Upper lobe of right lung (tissue), 1 donor: ENCODE data around the gene ZNF823. TPM values are rescaled to one million over a fixed set of nuclear protein-coding genes. Genes with fewer than 3 reads are reported as not detected.

Experiments
- ATAC-seq: fragments of 200-7000 bp; cut with Tn5 transposase; one replicate; pipeline ENCODE4 v1.9.1; 2020; ENCODE audit warnings: mild to moderate bottlenecking, moderate library complexity
- DNase-seq: peaks from one replicate; pipeline ENCODE4 v3.0.0-alpha.2; 2020
- H3K27ac ChIP-seq: fragments of 200-600 bp; one replicate; pipeline ENCODE4 v1.8.0; 2022
- H3K27me3 ChIP-seq: fragments of 200-600 bp; one replicate; pipeline ENCODE4 v1.8.0; 2022; ENCODE audit warnings: mild to moderate bottlenecking
- H3K36me3 ChIP-seq: fragments of 200-600 bp; one replicate; pipeline ENCODE4 v1.8.0; 2022
- H3K4me1 ChIP-seq: fragments of 200-600 bp; one replicate; pipeline ENCODE4 v1.8.0; 2022
- H3K4me3 ChIP-seq: fragments of 200-600 bp; one replicate; pipeline ENCODE4 v1.8.0; 2022; ENCODE audit warnings: mild to moderate bottlenecking
- H3K9me3 ChIP-seq: fragments of 200-600 bp; one replicate; pipeline ENCODE4 v1.8.0; 2022
- intact Hi-C: fragments of 100-400 bp; cut with DNase I; formaldehyde crosslinking; loops from one replicate; pipeline ENCODE4 v1.11.0; 2022
- total RNA-seq: library from RNA; stranded (reverse); fragmentation: NEBNext Ultra II Directional; extraction: Animal tissue kit (Norgen Biotek cat#: 25700); gene quantifications from one replicate; pipeline ENCODE4 v1.2.1, GENCODE V29; 2021
- TF ChIP-seq, protein P1 (sequence below): fragments of 200-600 bp; IDR thresholded peaks from one replicate; pipeline ENCODE4 v1.8.0; 2022; ENCODE audit warnings: antibody characterized with exemption
- donor health status: DM: no; HTN: yes; CAD: no; lungs with severe emphysema.

The ZNF823 gene
- total RNA-seq, 1 donor from 2014 or later, result 5.6 TPM

DNA sequence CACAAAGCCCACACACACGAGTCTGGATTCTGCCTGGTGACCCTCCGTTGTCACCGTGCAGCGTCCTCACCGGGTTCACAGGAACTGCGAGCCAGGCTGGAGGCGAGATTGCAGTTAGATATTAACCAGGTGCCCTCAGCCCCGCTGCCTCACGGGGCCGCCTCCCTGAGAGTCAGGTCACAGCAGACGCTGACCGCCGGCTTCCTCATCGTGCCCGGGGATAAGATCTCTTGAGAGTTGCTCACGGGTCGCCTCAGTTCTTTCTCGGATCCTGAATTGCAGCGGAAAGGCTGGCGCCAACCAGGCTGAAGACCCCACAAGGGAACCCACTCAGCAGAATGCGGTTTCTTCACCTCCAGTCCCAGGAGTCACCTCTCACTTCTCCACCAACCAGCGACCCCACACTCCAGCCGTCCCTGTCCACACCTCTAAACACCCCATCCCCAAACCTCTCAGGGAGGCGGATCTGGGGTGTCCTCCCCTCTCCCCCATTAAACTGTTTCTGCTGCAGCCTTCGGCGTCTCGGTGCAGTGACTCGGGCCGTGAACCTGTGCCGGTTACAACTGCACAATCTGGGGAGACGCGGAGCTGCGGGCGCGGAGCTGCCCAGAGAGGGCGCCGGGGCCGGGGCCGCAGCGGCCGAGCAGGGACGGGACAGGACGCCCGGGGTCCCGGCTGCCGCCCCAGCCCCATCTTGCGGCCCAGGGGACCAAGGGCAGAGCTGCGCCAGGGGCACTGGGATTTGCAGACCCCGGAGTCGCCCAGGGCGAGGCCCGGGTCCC lies 591 bp downstream of the ZNF823 start:
- peak overlapping the region; percentile 77 for H3K27ac ChIP-seq
- TF ChIP-seq, protein P1, sequence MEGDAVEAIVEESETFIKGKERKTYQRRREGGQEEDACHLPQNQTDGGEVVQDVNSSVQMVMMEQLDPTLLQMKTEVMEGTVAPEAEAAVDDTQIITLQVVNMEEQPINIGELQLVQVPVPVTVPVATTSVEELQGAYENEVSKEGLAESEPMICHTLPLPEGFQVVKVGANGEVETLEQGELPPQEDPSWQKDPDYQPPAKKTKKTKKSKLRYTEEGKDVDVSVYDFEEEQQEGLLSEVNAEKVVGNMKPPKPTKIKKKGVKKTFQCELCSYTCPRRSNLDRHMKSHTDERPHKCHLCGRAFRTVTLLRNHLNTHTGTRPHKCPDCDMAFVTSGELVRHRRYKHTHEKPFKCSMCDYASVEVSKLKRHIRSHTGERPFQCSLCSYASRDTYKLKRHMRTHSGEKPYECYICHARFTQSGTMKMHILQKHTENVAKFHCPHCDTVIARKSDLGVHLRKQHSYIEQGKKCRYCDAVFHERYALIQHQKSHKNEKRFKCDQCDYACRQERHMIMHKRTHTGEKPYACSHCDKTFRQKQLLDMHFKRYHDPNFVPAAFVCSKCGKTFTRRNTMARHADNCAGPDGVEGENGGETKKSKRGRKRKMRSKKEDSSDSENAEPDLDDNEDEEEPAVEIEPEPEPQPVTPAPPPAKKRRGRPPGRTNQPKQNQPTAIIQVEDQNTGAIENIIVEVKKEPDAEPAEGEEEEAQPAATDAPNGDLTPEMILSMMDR, result peak; percentile 10
- H3K36me3 ChIP-seq, result no peaks in the 10 kb centered on the region
- peak; percentile 53 for ATAC-seq
- peak overlapping the region; percentile 70 for H3K4me3 ChIP-seq
- intact Hi-C loops, result no loop called here
- peaks cover 16% of the 10 kb centered on the region for H3K4me1 ChIP-seq
- peak; percentile 86 for DNase-seq
- H3K27me3 ChIP-seq, result no peaks in the 10 kb centered on the region
- no peaks in the 10 kb centered on the region for H3K9me3 ChIP-seq

DNA sequence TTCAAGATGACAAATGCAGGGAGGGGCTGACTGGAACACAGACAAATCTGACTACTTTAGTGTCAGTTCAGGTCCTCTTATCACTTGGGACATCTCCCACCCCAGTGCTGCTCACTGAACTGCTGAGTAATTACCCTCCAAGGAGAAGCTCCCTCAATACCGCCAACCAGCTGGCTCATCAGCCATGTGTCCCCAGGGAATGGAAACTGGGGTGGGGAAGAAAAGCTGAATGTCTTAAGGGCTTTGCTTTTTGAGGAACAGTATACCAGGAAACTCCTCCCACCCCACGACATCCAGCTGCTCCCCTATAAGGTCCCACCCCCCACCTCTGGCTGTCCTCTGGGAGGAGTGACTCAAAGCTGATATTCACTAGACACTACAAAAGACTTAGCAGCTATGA lies 2.0 kb downstream of the ZNF823 start:
- TF ChIP-seq, protein P1, result no peak
- Histone ChIP-seq H3K27me3 (no peaks in the 10 kb centered on the region), H3K27ac (no peak overlapping the region), H3K4me1 (peaks cover 16% of the 10 kb centered on the region), H3K4me3 (no peak overlapping the region), H3K9me3 (no peaks in the 10 kb centered on the region), H3K36me3 (no peaks in the 10 kb centered on the region)
- intact Hi-C loops, result no loop called here
- ATAC-seq (no peak), DNase-seq (no peak)

DNA sequence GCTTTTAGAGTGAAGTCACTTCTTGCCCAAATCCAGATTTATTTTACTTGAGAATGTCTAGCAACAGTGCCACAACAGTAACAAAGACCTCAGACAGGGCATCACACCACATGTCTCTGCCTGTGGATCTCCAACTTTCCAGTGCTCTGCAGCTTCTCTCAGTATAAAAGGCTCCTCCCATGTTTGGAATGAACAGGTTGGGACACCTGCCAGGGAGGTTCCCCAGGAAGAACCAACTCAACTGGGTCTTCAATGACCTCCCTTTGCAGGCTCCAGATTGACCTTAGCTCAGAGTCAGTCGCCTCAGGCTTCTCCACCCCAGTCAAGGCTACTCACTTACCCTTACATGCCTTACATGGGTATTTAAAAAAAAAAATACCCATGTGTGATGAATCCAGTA lies 3.4 kb downstream of the ZNF823 start:
- intact Hi-C loops, result no loop called here
- Histone ChIP-seq H3K36me3 (peaks cover 7% of the 10 kb centered on the region), H3K4me1 (peaks cover 16% of the 10 kb centered on the region), H3K9me3 (no peaks in the 10 kb centered on the region), H3K27me3 (no peaks in the 10 kb centered on the region), H3K4me3 (no peak overlapping the region), H3K27ac (no peak overlapping the region)
- TF ChIP-seq, protein P1, result no peak
- DNase-seq, result no peak
- no peak for ATAC-seq

DNA sequence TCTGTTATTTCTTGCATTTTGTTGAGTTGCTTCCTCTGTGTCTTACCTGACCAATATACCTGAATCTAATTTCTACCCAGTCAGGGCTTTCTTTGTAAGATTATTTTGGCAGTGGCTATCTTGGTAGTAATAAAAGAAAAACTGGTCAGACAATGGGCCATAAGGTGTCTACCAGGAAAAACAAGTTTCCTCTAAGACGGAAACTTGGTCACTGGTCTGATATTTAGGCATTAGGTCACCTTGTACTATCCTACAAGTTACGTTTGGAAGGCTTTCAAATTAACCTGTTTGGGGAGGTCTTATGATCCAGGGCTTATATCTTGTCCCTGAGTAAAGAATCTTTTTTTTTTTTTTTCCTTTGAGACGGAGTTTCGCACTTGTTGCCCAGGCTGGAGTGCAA lies 9.2 kb downstream of the ZNF823 start:
- no peaks in the 10 kb centered on the region for H3K4me1 ChIP-seq
- intact Hi-C loops, result no loop called here
- TF ChIP-seq, protein P1, result no peak
- H3K27ac ChIP-seq, result no peak overlapping the region
- ATAC-seq (no peak), DNase-seq (no peak)
- H3K9me3 ChIP-seq, result no peaks in the 10 kb centered on the region
- H3K4me3 ChIP-seq, result no peak overlapping the region
- peaks cover 15% of the 10 kb centered on the region for H3K36me3 ChIP-seq
- no peaks in the 10 kb centered on the region for H3K27me3 ChIP-seq

DNA sequence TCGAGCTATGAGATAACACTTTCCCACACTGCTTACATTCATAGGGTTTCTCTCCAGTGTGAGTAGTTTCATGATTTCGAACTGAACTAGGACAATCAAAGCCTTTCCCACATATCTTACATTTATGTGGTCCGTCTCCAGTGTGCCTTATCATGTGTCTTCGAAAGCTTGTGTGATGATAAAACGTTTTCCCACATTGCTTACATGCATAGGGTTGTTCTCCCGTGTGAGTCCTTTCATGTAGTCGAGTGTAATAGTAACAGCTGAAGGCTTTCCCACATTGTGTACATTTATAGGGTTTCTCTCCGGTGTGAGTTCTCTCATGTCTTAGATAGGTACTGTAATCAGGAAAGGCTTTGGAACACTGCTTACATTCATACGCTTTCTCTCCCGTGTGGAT lies 16.3 kb downstream of the ZNF823 start:
- Histone ChIP-seq H3K27me3 (no peaks in the 10 kb centered on the region), H3K9me3 (no peaks in the 10 kb centered on the region), H3K4me3 (no peak overlapping the region), H3K27ac (no peak overlapping the region), H3K4me1 (no peaks in the 10 kb centered on the region), H3K36me3 (peaks cover 44% of the 10 kb centered on the region)
- no peak for ATAC-seq
- TF ChIP-seq, protein P1, result no peak
- intact Hi-C loops, result no loop called here
- no peak for DNase-seq

DNA sequence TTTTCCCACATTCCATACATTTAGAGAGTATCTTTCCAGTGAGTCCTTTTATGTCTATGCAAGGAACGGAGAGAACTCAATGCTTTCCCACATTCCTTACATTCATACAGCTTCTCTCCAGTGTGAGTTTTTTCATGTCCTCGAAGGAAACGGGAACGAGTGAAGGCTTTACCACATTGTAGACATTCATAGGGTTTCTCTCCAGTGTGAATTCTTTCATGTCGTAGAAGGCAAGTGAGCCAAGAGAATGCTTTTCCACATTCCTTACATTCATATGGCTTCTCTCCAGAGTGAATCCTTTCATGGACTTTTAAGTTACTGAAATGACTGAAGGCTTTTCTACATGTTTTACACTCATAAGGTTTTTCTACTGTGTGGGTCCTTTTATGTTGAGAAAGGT lies 17.1 kb downstream of the ZNF823 start:
- Histone ChIP-seq H3K36me3 (peaks cover 44% of the 10 kb centered on the region), H3K4me3 (no peak overlapping the region), H3K9me3 (no peaks in the 10 kb centered on the region), H3K27me3 (no peaks in the 10 kb centered on the region), H3K4me1 (no peaks in the 10 kb centered on the region), H3K27ac (no peak overlapping the region)
- DNase-seq (no peak), ATAC-seq (no peak)
- intact Hi-C loops, result no loop called here
- TF ChIP-seq, protein P1, result no peak
